T-helper 1 cell (primary cell): ENCODE results near the gene ZIC2.

Source experiments
- DNase-seq, 5 donors: peaks; one replicate each; pipeline ENCODE4 v3.0.0-alpha.2; 2012 to 2020

Gene ZIC2

GRCh38 chr13:99987154-99988019 lies 5.8 kb downstream of the ZIC2 start:
- DNase-seq: no peak

- no peak for DNase-seq
These were observed 7.1 kb downstream of the ZIC2 start for GRCh38 chr13:99988529-99989275.

DNA sequence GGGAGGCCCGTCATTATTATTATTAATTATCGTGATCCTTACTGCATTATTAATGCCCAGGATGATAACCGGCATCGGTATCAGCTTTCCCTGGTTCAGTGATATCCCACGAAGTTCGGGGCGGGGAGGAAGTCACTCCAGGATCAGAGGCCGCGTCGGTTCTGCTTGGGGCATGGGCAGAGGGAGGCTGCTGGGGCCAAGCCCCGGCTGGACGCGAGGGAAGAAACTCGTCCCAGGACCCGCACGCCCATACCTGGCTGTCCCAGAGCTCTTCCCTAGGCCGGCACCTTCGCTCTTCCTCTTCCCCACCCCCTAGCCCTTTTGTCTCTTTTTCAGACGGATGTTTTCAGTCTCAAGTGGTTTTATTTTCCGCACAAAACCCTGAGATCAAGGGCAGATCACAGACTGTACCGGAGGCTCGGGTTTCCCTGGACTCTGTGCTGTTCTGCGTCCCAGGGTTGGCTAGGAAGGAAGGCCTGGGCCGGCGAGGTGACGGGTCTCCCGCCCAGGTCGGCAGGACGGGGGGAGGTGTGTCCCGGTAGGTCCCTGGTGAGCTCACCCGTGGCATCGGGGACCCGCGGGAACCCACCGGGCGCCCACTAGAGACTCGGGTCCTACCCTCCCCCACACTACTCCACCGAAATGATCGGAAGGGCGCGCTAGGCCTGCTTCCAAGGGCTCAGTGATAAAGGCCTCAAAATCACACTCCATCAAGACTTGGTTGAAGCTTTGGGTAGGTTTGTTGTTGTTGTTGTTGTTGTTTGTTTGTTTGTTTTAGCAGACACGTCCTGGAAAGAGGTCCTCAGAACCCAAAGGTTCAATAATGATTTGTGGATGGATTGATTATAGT lies 7.9 kb downstream of the ZIC2 start:
- no peak for DNase-seq

DNA sequence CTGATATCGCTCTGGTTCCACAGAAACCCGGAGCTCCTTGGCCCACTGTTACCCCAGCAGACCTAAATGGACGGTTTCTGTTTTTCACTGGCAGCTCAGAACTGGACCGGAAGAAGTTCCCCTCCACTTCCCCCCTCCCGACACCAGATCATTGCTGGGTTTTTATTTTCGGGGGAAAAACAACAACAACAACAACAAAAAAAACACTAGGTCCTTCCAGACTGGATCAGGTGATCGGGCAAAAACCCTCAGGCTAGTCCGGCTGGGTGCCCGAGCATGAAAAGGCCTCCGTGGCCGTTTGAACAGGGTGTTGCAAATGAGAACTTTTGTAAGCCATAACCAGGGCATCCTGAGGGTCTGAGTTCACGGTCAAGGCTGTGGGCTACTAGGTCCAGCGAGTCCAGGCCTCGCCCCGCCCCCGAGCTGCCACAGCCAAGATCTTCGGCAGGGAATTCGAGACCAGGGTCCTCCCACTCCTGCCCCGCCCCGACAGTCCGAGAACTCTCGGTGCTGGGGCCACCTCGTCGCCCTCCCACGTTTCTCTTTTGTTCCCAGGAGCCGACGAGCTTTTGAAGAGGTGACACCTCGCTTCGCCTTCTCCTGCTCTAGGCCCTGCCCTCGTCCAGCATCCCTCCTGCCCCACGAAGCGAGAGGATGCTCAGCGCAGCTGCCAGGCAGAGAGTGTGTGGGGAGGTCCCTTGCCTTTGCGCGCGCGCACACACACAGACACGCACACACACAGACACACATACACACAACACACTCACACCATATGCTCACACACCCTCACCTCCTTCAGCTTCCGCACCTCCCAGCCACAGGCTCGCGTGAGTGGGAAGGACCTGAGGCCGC lies 8.8 kb downstream of the ZIC2 start:
- no peak for DNase-seq

DNA sequence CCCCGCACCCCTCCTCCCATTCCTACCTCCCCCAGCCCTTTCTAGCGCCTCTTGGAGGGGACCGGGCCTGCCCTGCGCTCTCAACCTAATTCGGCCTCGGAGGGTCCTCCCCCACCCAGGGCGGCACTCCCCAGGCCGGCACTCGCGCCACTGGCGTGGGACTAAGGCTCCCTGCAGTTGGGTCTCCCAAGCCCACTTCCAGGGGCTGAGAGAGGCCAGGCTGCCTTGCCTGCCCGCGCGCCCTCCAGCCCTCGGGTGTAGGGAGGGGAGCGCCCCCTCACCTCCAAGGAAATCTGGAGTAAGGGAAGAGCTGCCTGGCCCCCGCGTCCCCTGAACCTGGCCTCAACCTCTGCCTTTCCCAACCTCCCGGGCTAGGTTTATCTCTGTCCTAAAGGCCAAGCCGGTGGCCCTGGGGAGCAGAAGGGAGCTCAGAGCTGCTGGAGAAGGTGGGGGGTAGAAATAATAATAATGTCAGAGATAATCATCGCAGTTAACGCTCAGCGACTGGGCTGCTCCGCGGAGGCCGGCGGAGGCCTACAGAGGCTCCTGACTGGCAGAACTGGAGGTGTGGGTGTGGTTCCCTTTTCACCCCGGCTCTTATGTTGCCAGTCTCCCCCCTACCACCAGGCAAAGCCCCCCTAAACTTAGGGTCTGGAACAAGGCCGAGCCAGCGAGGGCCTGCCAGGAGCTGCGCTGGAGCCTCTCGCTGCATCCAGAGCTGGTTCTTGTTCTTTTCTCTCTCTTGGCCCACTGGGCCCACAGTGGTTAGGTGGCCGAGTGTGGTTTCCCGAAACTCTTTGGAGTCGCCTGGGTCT lies 9.6 kb downstream of the ZIC2 start:
- no peak for DNase-seq

DNA sequence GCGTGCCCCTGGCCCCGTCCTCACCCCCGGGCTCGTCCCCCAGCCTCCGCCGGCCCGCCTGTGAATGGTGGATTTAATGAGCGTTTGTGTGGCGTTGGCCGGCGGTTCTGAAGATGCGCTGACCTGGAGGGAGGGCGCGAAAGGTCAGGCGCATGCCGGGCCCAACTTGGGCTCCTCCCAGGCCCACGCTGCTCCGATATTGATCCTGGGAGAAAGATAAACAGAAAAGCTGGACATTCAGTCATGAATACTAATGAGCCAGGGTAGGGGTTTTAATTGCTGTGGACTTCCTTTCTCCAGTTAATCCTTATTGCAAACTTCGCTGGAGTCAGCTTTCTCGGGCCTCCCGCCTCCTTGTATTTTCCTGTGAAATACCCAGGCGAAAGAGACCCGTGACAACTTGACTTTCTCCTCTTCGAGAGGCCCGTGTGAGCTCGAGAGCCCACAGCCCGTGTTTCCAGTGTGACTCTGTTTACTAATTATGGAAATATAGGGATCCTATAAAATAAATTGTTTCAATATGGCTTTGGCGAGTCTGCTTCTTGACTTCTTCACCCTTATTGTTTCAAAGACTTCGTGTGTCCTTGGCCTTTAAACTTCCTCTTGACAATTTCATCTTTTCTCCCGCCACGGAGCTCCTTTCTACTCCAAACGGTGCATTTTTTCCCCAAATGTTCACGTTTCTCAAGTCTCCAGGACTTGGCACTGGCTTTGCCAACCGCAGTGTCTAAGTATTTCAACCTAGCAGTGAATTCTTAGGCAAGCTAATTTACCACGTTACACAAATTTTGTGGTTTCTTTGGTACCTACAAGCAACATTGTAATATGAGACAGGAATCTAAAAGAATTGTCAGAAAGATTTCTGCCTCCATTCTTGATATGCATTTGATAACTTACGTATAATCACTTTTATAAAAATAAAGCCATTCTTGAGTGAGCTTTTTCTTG lies 10.5 kb downstream of the ZIC2 start:
- no peak for DNase-seq

DNA sequence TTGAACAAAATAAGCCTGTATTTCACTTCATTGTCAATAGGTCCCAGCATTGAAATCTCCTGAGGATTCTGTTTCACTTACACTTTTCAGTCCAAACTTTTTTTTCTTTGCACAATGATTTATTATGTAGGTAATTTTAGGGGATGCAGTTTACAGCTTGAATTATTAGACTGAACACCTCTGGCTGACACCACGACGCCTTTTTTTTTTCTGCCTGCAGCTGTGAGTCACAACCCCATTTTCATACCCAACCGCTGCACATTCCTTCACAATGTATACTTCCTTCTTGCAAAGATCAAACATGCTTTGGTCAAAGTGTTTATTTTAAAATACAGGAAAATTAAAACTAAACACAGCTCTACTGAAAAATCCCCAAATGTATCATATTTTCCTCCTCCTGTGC lies 11.4 kb downstream of the ZIC2 start:
- DNase-seq: no peak

- no peak for DNase-seq
These were observed 12.4 kb downstream of the ZIC2 start for GRCh38 chr13:99993660-99994637.

DNA sequence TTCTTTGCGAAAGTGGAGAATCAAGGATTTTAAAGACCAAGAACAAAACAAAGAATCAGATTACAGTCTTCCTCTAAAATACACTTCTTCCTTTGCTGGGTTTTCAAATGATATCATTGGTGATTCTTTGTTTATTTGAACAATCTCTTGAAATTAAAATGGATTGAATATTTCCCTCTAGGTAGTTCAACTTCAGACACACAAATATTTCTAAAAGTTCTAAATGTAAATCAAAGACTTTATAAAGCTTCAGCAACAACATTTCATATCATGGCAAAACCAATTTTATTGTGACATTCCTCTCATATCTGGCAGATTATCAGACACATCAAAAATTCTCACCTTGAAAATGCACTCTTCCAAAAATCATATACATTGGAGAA lies 13.0 kb downstream of the ZIC2 start:
- no peak for DNase-seq

- DNase-seq: no peak
These were observed 13.6 kb downstream of the ZIC2 start for GRCh38 chr13:99995104-99995588.

DNA sequence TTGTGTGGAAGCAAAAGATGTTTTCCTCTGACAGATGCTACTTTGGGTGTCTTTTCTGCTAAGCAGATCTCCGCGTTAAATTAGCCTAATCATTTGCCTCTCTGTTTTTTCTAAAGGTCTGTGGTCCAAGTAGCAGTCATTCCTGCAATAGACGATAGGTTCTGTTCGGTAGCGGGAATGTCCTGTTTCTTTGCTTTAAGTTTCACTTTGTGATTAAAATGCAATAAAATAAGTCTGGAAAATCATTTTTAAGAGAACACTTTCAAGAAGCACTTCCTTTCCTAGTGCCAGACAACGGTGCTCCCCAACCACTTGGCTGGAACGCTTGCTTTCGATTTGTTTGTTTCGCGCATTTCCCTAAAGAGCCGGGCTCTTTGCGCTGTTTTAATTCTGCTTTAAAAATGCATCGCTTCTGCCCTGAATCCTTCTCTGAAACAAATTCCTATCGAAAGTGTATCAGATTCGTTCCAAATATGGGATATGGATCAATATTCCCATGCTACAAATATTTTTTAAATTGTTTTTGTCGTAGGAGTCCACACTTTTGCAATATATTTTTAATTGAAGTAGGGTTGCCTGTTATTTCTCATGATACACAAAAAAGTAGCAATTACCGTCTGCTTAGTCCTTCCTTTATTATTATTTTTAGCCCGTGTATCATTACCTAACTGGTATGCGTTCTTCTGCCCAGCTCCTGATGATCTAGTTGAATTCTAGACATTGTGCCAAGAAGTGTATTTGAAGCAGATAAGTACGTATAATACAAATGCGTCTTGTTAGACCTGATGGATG lies 14.2 kb downstream of the ZIC2 start:
- no peak for DNase-seq

- DNase-seq: no peak
These were observed 14.9 kb downstream of the ZIC2 start for GRCh38 chr13:99996381-99996973.

DNA sequence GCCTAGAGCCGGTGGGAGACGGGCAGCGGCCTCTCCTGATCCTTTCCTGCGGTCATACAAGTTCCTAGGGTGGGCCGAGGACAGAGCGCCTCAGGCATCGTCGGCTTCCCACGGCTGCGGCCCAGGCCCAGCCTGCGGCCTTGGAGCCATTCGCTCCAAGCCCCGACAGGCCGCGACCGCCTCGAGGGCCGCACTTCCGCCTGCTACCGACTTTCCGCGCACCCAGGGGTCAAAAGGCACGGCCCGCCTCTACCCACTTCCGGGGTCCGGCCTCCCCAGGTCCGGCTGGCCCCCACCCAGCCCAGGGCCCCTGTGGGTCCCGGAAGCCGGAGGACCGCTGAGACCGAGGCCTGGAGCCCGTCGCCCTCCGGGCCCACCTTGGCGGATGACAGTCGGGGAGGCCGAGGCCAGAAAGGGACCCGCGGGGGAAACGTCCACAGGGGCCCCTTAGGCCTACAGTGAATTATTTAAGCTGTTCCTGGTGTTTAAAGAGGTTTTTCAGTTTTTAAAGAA lies 16.2 kb downstream of the ZIC2 start:
- DNase-seq: no peak

DNA sequence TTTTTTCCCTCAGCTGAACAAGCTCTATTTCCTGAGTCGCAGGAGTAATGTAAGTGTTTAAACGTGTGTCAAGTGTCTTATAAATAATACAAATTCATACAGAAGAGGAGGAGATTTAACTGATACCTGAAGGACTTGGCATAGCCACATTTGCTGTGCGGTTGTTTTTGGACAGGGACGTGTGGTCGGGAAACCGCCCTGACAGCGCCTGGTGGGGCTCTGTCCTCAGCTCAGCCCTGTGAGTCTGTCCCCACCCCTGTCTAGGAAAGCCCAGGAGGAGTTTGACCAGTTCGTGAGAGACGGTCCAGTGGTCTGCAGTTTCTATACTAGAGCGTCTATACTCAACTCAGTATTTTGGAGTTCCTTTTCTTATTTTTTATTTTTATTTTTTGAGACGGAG lies 16.7 kb downstream of the ZIC2 start:
- DNase-seq: no peak

GRCh38 chr13:100014621-100015020 lies 33.0 kb downstream of the ZIC2 start:
- no peak for DNase-seq

DNA sequence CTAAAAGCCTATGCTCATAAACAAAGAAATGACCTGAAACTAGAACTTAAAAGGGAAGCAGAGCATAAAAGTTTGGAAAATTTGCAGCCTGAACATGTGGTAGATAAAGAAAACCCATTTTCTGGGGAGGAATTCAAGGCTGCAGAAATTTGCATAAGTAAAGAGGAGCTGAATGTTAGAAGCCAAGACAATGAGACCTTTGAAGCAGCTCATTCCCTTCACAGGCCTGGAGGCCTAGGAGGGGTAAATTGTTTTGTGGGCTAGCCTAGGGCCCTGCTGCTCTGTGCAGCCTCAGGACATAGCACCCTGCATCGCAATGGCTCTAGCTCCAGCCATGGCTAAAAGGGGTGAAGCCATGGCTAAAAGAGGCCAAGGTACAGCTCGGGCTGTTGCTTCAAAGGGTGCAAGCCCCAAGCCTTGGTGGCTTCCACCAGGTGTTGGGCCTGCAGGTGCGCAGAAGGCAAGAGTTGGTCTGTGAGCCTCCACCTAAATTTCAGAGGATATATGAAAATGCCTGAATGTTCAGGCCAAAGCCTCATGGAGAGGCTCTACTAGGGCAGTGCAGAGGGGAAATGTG lies 38.3 kb downstream of the ZIC2 start:
- DNase-seq: no peak

DNA sequence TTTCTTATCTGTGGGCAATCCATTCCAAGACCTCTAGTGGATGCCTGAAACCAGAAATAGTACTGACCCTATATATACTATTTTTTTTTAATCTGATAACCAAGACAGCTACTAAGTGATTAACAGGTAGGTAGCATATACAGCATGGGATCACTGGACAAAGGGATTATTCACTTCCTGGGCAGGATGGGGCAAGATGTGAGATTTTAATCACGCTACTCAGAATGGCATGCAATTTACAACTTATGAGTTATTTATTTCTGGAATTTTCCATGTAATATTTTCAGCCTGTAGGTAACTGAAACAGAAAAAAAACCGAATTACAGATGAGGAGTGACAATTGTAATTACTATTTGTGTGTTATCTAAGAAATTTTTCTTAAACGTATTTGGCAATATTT lies 41.2 kb downstream of the ZIC2 start:
- no peak for DNase-seq
